K562 (cell line): ENCODE results near the gene TENM3. TPM values are rescaled to one million over a fixed set of nuclear protein-coding genes. Genes with fewer than 3 reads are reported as not detected.
A peak's percentile ranks its signal among the peaks of the same experiment; 100 is the strongest.

Experiments
- ATAC-seq: fragments of 200-7000 bp; cut with Tn5 transposase; 3 replicates; pipeline ENCODE4 v1.9.1; 2020; ENCODE audit warnings: moderate library complexity
- BruUV-seq: library from RNA; stranded (reverse); fragments of 400-500 nt; replicated peaks from 2 replicates; lab custom pipeline; 2021; lab: Mats Ljungman, UMichigan
- CTCF ChIA-PET: fragments of 300-600 bp; formaldehyde crosslinking; extraction: SDS; loops from one replicate; lab custom pipeline; 2021; ENCODE audit warnings: low intra/inter-chr PET ratio; lab: Yijun Ruan, JAX
- POLR2A ChIA-PET: fragments of 300-600, 350-650 bp; sonication (Branson Sonifier 250); formaldehyde crosslinking; extraction: SDS; loops from one replicate; lab custom pipeline; 2021; ENCODE audit warnings: antibody characterized with exemption, inconsistent platforms; lab: Yijun Ruan, JAX
- DNase-seq, 4 experiments: peaks; one replicate each; pipeline versions ENCODE4 v3.0.0 to v3.0.0-alpha.2; 2011 to 2018; ENCODE audit warnings: low spot score in 3 of 4, mixed read lengths in 3 of 4; ENCODE audit errors: extremely low read depth in 1 of 4
- FAIRE-seq: peaks from 2 replicates; lab custom pipeline; 2011; peaks lifted over from hg19 to GRCh38; lab: Jason Lieb, UNC
- H2AFZ ChIP-seq: 2 replicates; pipeline ENCODE4 v1.6.0; 2011; ENCODE audit warnings: low read depth, low read length, control low read depth, inconsistent platforms
- H3K27ac ChIP-seq: fragments of 200-600 bp; 3 replicates; pipeline ENCODE4 v1.8.0; 2011; ENCODE audit warnings: low read depth, mild to moderate bottlenecking, control low read depth, inconsistent platforms, low read length, moderate library complexity, mixed read lengths; ENCODE audit errors: extremely low read depth
- H3K27me3 ChIP-seq, 2 experiments: fragments of 300-600 bp in 1 of 2; 2 replicates in 1 of 2; 3 replicates in 1 of 2; pipeline versions ENCODE4 v1.6.0 to v1.8.0; 2011; ENCODE audit warnings: inconsistent platforms in 2 of 2, low read length in 2 of 2, mild to moderate bottlenecking in 1 of 2, mixed read lengths in 1 of 2, moderate library complexity in 1 of 2; ENCODE audit not compliant: control insufficient read depth in 2 of 2, insufficient read depth in 2 of 2
- H3K36me3 ChIP-seq: fragments of 300-600 bp; 3 replicates; pipeline ENCODE4 v1.8.0; 2011; ENCODE audit warnings: mild to moderate bottlenecking, low read length, inconsistent platforms; ENCODE audit not compliant: control insufficient read depth, insufficient read depth
- H3K4me1 ChIP-seq, 2 experiments: fragments of 200-600 bp in 1 of 2; replicated peaks in 1 of 2; 2 replicates in 1 of 2; 3 replicates in 1 of 2; pipeline versions ENCODE4 v1.5.1 to v1.8.0; 2011; ENCODE audit warnings: inconsistent platforms in 2 of 2, low read length in 2 of 2, mild to moderate bottlenecking in 1 of 2, mixed read lengths in 1 of 2, moderate library complexity in 1 of 2; ENCODE audit not compliant: control insufficient read depth in 2 of 2, insufficient read depth in 2 of 2
- H3K4me2 ChIP-seq: 2 replicates; pipeline ENCODE4 v1.6.1; 2011; ENCODE audit warnings: low read length, control low read depth, inconsistent platforms, mixed read lengths; ENCODE audit not compliant: insufficient read depth
- H3K4me3 ChIP-seq: fragments of 200-600 bp; sonication (generic), shearing (Covaris generic); 2 replicates; pipeline ENCODE4 v1.5.1; 2016; ENCODE audit warnings: control low read depth, inconsistent platforms
- H3K79me2 ChIP-seq: fragments of 200-600 bp; 3 replicates; pipeline ENCODE4 v1.8.0; 2011; ENCODE audit warnings: low read length, inconsistent platforms; ENCODE audit not compliant: control insufficient read depth, insufficient read depth
- H3K9ac ChIP-seq, 2 experiments: 2 replicates each; pipeline versions ENCODE4 v1.6.0 to v1.6.1; 2011; ENCODE audit warnings: low read depth in 2 of 2, low read length in 2 of 2, control low read depth in 1 of 2, inconsistent platforms in 1 of 2, mild to moderate bottlenecking in 1 of 2, mixed read lengths in 1 of 2; ENCODE audit not compliant: insufficient read depth in 1 of 2
- H3K9me1 ChIP-seq: one replicate; pipeline ENCODE4 v1.6.0; 2011; ENCODE audit warnings: inconsistent platforms, mild to moderate bottlenecking, low read length, moderate library complexity; ENCODE audit not compliant: control insufficient read depth, insufficient read depth
- H3K9me3 ChIP-seq: replicated peaks from 2 replicates; pipeline ENCODE4 v1.5.1; 2011; ENCODE audit warnings: low read depth, low read length, inconsistent platforms; ENCODE audit not compliant: control insufficient read depth, insufficient read depth
- H4K20me1 ChIP-seq: replicated peaks from 2 replicates; pipeline ENCODE4 v1.6.1; 2011; ENCODE audit warnings: low read length, inconsistent platforms, mixed read lengths; ENCODE audit not compliant: control insufficient read depth, insufficient read depth
- CREM ChIP-seq: IDR thresholded peaks from 2 replicates; pipeline ENCODE4 v1.6.1; 2014; ENCODE audit warnings: antibody characterized with exemption, low read depth
- GATAD2A ChIP-seq: fragments of 450-650 bp; IDR thresholded peaks from 2 replicates; pipeline ENCODE4 v1.6.1; 2017
- HMBOX1 ChIP-seq: sonication (generic); IDR thresholded peaks from 2 replicates; pipeline ENCODE4 v1.6.1; 2016
- MYNN ChIP-seq, 2 experiments: sonication (generic); formaldehyde crosslinking in 1 of 2; IDR thresholded peaks; 2 replicates each; pipeline versions ENCODE4 v1.5.0 to v1.6.1; 2016 to 2020; ENCODE audit warnings: antibody characterized with exemption in 1 of 2, missing genetic modification reagents in 1 of 2
- NFIC ChIP-seq: fragments of 450-650 bp; IDR thresholded peaks from 2 replicates; pipeline ENCODE4 v1.6.1; 2017; ENCODE audit warnings: mild to moderate bottlenecking, inconsistent platforms
- XRCC4 ChIP-seq: IDR thresholded peaks from one replicate; pipeline ENCODE4 v1.6.1; 2011; ENCODE audit not compliant: insufficient read depth, insufficient read length; ENCODE audit errors: extremely low read depth
- WGBS: fragments of 100-300 bp; shearing (Covaris generic); methylation state at CpG from one replicate; pipeline ENCODE4 v1.1.6; 2016; ENCODE audit warnings: low coverage, mixed read lengths; ENCODE audit not compliant: insufficient coverage; ENCODE audit errors: missing lambda C conversion rate; 5-methylcytosine and 5-hydroxymethylcytosine counted together
- in situ Hi-C: fragments of 300-500 bp; cut with MboI; formaldehyde crosslinking; loops from 4 replicates; pipeline ENCODE4 v1.15.0; 2018; ENCODE audit warnings: inconsistent platforms, mixed read lengths
- intact Hi-C: fragments of 100-400 bp; cut with micrococcal nuclease; formaldehyde crosslinking; loops from 2 replicates; pipeline ENCODE4 v1.14.2; 2022
- polyA plus RNA-seq, 8 experiments: library from polyadenylated mRNA; depleted of rRNA in 4 of 8; stranded (reverse) in 5 of 8; unstranded in 3 of 8; fragments of >200 nt; fragmentation: Nextera tagmentation in 2 of 8; fragmentation: Illumina TruSeq in 1 of 8; extraction: Ambion mirVana in 2 of 8; extraction: Trizol in 1 of 8; gene quantifications; 2 replicates each; pipeline versions ENCODE4 v1.2.1 to v1.2.3, GENCODE V29; 2011 to 2014; ENCODE audit warnings: inconsistent platforms in 1 of 8, missing spikeins in 1 of 8
- total RNA-seq, 7 experiments: library from RNA; depleted of rRNA in 6 of 7; stranded (reverse); fragments of >200 nt in 6 of 7; fragmentation: Illumina TruSeq in 2 of 7; extraction: Trizol in 2 of 7; gene quantifications; 2 replicates each; pipeline versions ENCODE4 v1.2.1 to v1.2.3, GENCODE V29; 2011 to 2021; ENCODE audit warnings: low replicate concordance in 1 of 7
- TF ChIP-seq, protein P1 (sequence below), 2 experiments: IDR thresholded peaks; 2 replicates each; pipeline ENCODE4 v1.6.1; 2012; ENCODE audit warnings: improper control_type of control experiment in 2 of 2, low read depth in 2 of 2, low read length in 2 of 2, borderline replicate concordance in 1 of 2
- TF ChIP-seq, protein P2 (sequence below): fragments of 450-650 bp; conservative IDR thresholded peaks from 2 replicates; pipeline ENCODE4 v1.6.1; 2016; ENCODE audit warnings: missing genetic modification characterization, low read depth, mild to moderate bottlenecking, missing compliant biosample characterization, moderate library complexity

Gene TENM3
- total and polyA plus RNA-seq, 9 of the 15 experiments (the other 6 are each of a cell fraction or from before 2014, with no cell fraction given): 0.01 to 0.02 TPM; not detected in 7

GRCh38 chr4:182806259-182807252 is 563.4 kb downstream of the TENM3 start:
- FAIRE-seq (no peak), DNase-seq (peak; percentile 70 to 77 (median 76)), ATAC-seq (peak; percentile 99)
- Histone ChIP-seq H3K27ac (no peak overlapping the region), H3K4me1 (peaks cover 0 to 19% of the 10 kb centered on the region in 2 experiments; a peak in 3 of 5 replicates), H3K4me2 (peak overlapping the region; percentile 52), H3K27me3 (peaks cover 11 to 28% of the 10 kb centered on the region in 2 experiments; a peak in 3 of 5 replicates), H3K36me3 (no peaks in the 10 kb centered on the region), H3K9me1 (no peaks in the 10 kb centered on the region), H2AFZ (peak overlapping the region; percentile 84), H3K79me2 (no peaks in the 10 kb centered on the region), H3K9me3 (no peaks in the 10 kb centered on the region; the same call in 1 of the 2 replicates), H3K4me3 (no peak overlapping the region), H4K20me1 (no peaks in the 10 kb centered on the region), H3K9ac (peak overlapping the region in 1 of 2 experiments; percentile 85; a peak in 2 of 4 replicates)
- ChIA-PET CTCF (interaction anchor here (0.6 to 1.2 kb wide), 3 partner anchors 119 to 329 kb away, joined by 3 to 6 read pairs (median 4); no protein-coding TSS in a partner anchor), POLR2A (no interaction called here)
- intact Hi-C loops (loop anchor here (2.0 to 10.0 kb wide), 5 partner anchors 121 to 1664 kb away; no protein-coding TSS in a partner anchor), in situ Hi-C loops (no loop called here)
- BruUV-seq: no TSS peak
- WGBS: 17% methylated on average over 61 of the region's 68 CpGs
- TF ChIP-seq GATAD2A (0 out of 2 replicates have a peak, but pooled peaks have one; percentile 19), MYNN (IDR thresholded peaks at IDR 0.05) (no peak), MYNN (CRISPR knock-in tag; IDR thresholded peaks at IDR 0.05) (no peak), XRCC4 (no peak), HMBOX1 (no peak), NFIC (peak; percentile 47; the same call in 1 of the 2 replicates), CREM (peak; percentile 36; the same call in 1 of the 2 replicates)
- TF ChIP-seq, protein P1, sequence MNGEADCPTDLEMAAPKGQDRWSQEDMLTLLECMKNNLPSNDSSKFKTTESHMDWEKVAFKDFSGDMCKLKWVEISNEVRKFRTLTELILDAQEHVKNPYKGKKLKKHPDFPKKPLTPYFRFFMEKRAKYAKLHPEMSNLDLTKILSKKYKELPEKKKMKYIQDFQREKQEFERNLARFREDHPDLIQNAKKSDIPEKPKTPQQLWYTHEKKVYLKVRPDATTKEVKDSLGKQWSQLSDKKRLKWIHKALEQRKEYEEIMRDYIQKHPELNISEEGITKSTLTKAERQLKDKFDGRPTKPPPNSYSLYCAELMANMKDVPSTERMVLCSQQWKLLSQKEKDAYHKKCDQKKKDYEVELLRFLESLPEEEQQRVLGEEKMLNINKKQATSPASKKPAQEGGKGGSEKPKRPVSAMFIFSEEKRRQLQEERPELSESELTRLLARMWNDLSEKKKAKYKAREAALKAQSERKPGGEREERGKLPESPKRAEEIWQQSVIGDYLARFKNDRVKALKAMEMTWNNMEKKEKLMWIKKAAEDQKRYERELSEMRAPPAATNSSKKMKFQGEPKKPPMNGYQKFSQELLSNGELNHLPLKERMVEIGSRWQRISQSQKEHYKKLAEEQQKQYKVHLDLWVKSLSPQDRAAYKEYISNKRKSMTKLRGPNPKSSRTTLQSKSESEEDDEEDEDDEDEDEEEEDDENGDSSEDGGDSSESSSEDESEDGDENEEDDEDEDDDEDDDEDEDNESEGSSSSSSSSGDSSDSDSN (IDR thresholded peaks at IDR 0.05; ENCODE audit: borderline replicate concordance in 1 of 2, low read depth in 2 of 2, low read length in 2 of 2): peak in 1 of 2 experiments; percentile 54; a peak in 1 of 4 replicates
- TF ChIP-seq, protein P2, sequence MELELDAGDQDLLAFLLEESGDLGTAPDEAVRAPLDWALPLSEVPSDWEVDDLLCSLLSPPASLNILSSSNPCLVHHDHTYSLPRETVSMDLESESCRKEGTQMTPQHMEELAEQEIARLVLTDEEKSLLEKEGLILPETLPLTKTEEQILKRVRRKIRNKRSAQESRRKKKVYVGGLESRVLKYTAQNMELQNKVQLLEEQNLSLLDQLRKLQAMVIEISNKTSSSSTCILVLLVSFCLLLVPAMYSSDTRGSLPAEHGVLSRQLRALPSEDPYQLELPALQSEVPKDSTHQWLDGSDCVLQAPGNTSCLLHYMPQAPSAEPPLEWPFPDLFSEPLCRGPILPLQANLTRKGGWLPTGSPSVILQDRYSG (tag): no peak
